Suprapubic skin (tissue), 4 donors: ENCODE results near the gene TNFRSF13B. TPM values are rescaled to one million over a fixed set of nuclear protein-coding genes. Genes with fewer than 3 reads are reported as not detected.

ENCODE experiments used
- DNase-seq, 2 donors: peaks; one replicate each; pipeline ENCODE4 v3.0.0-alpha.2; 2019; ENCODE audit warnings: low spot score in 2 of 2
- H3K27ac ChIP-seq: fragments of 200-600 bp; sonication (generic); one replicate; pipeline ENCODE4 v1.5.1; 2019
- H3K27me3 ChIP-seq: fragments of 200-600 bp; sonication (generic); one replicate; pipeline ENCODE4 v1.5.1; 2019
- H3K36me3 ChIP-seq: fragments of 200-600 bp; sonication (generic); one replicate; pipeline ENCODE4 v1.5.1; 2019
- H3K4me1 ChIP-seq: fragments of 200-600 bp; sonication (generic); one replicate; pipeline ENCODE4 v1.5.1; 2019
- H3K4me3 ChIP-seq: fragments of 200-600 bp; sonication (generic); one replicate; pipeline ENCODE4 v1.5.1; 2019; ENCODE audit warnings: mild to moderate bottlenecking
- H3K9me3 ChIP-seq: fragments of 200-600 bp; sonication (generic); one replicate; pipeline ENCODE4 v1.5.1; 2019
- CTCF ChIP-seq, 2 donors: fragments of 200-600 bp in 1 of 2; fragments of 450-650 bp in 1 of 2; sonication (generic) in 1 of 2; IDR thresholded peaks; one replicate each; pipeline ENCODE4 v1.5.1; 2016 to 2019; ENCODE audit warnings: antibody characterized with exemption in 2 of 2, mild to moderate bottlenecking in 1 of 2, moderate library complexity in 1 of 2
- EP300 ChIP-seq: sonication (generic); formaldehyde crosslinking; IDR thresholded peaks from one replicate; pipeline ENCODE4 v1.6.1; 2017; ENCODE audit warnings: antibody characterized with exemption
- POLR2A ChIP-seq, 2 donors: fragments of 450-650 bp; IDR thresholded peaks; one replicate each; pipeline ENCODE4 v1.6.1; 2017; ENCODE audit warnings: antibody characterized with exemption in 2 of 2, mild to moderate bottlenecking in 2 of 2, moderate library complexity in 2 of 2
- POLR2AphosphoS5 ChIP-seq, 3 donors: sonication (generic); formaldehyde crosslinking; IDR thresholded peaks; one replicate each; pipeline ENCODE4 v1.6.1; 2017; ENCODE audit warnings: antibody characterized with exemption in 3 of 3
- WGBS: methylation state at CpG from one replicate; pipeline ENCODE4 v1.1.5; 2018; 5-methylcytosine and 5-hydroxymethylcytosine counted together
- total RNA-seq, 4 donors: library from RNA; depleted of rRNA; stranded (reverse); fragments of >200 nt; gene quantifications; one replicate each; pipeline ENCODE4 v1.1.0, GENCODE V29; 2016

The TNFRSF13B gene
- total RNA-seq, 4 donors from 2014 or later, result 3.8 TPM; not detected in 3

GRCh38 chr17:16940116-16940881 lies 31.6 kb downstream of the TNFRSF13B start:
- H3K4me3 ChIP-seq, result no peak overlapping the region
- H3K27ac ChIP-seq, result no peak overlapping the region
- TF ChIP-seq POLR2AphosphoS5 (IDR thresholded peaks at IDR 0.05) (no peak), POLR2A (IDR thresholded peaks at IDR 0.05) (no peak), CTCF (IDR thresholded peaks at IDR 0.05) (no peak), EP300 (no peak)
- no peaks in the 10 kb centered on the region for H3K4me1 ChIP-seq
- peaks cover 18% of the 10 kb centered on the region for H3K27me3 ChIP-seq
- 84% methylated on average over 18 of the region's 18 CpGs for WGBS
- H3K9me3 ChIP-seq, result no peaks in the 10 kb centered on the region
- DNase-seq, result peak; percentile 36 to 68
- no peaks in the 10 kb centered on the region for H3K36me3 ChIP-seq

- Histone ChIP-seq H3K36me3 (no peaks in the 10 kb centered on the region), H3K9me3 (no peaks in the 10 kb centered on the region), H3K4me3 (no peak overlapping the region), H3K4me1 (no peaks in the 10 kb centered on the region), H3K27me3 (peaks cover 14% of the 10 kb centered on the region), H3K27ac (no peak overlapping the region)
- TF ChIP-seq POLR2AphosphoS5 (IDR thresholded peaks at IDR 0.05) (no peak), EP300 (no peak), CTCF (IDR thresholded peaks at IDR 0.05) (no peak), POLR2A (IDR thresholded peaks at IDR 0.05) (no peak)
- WGBS, result 79% methylated on average over 19 of the region's 21 CpGs
- DNase-seq, result peak; percentile 38 to 57
Observed at GRCh38 chr17:16939606-16940115, 32.3 kb downstream of the TNFRSF13B start.

- no peaks in the 10 kb centered on the region for H3K4me1 ChIP-seq
- no peaks in the 10 kb centered on the region for H3K36me3 ChIP-seq
- no peaks in the 10 kb centered on the region for H3K9me3 ChIP-seq
- no peak overlapping the region for H3K27ac ChIP-seq
- TF ChIP-seq CTCF (IDR thresholded peaks at IDR 0.05) (no peak), POLR2AphosphoS5 (IDR thresholded peaks at IDR 0.05) (no peak), POLR2A (IDR thresholded peaks at IDR 0.05) (no peak), EP300 (no peak)
- H3K27me3 ChIP-seq, result peaks cover 10% of the 10 kb centered on the region
- no peak overlapping the region for H3K4me3 ChIP-seq
- DNase-seq, result no peak
- WGBS, result 47% methylated on average over 1 of the region's 1 CpG
Observed at GRCh38 chr17:16939208-16939576, 32.7 kb downstream of the TNFRSF13B start.

GRCh38 chr17:16938496-16939207 lies 33.3 kb downstream of the TNFRSF13B start:
- DNase-seq, result peak; percentile 13 to 24
- Histone ChIP-seq H3K4me3 (no peak overlapping the region), H3K27ac (no peak overlapping the region), H3K27me3 (peaks cover 7% of the 10 kb centered on the region), H3K36me3 (no peaks in the 10 kb centered on the region), H3K4me1 (no peaks in the 10 kb centered on the region), H3K9me3 (no peaks in the 10 kb centered on the region)
- 61% methylated on average over 12 of the region's 12 CpGs for WGBS
- TF ChIP-seq EP300, result no peak
- no peak for TF ChIP-seq POLR2AphosphoS5 (IDR thresholded peaks at IDR 0.05)
- TF ChIP-seq POLR2A (IDR thresholded peaks at IDR 0.05), result no peak
- no peak for TF ChIP-seq CTCF (IDR thresholded peaks at IDR 0.05)

GRCh38 chr17:16938031-16938430 lies 33.9 kb downstream of the TNFRSF13B start:
- 76% methylated on average over 10 of the region's 10 CpGs for WGBS
- H3K27me3 ChIP-seq, result peaks cover 3% of the 10 kb centered on the region
- no peak overlapping the region for H3K4me3 ChIP-seq
- no peak overlapping the region for H3K27ac ChIP-seq
- no peaks in the 10 kb centered on the region for H3K36me3 ChIP-seq
- no peaks in the 10 kb centered on the region for H3K4me1 ChIP-seq
- DNase-seq, result peak in 1 of 2 donors; percentile 52
- no peak for TF ChIP-seq CTCF (IDR thresholded peaks at IDR 0.05)
- TF ChIP-seq POLR2A (IDR thresholded peaks at IDR 0.05), result no peak
- no peaks in the 10 kb centered on the region for H3K9me3 ChIP-seq
